HuH-7 (cell line): ENCODE data around the gene VAT1L.

Experiments used
- DNase-seq: peaks from one replicate; pipeline ENCODE4 v3.0.0; 2011; ENCODE audit warnings: low spot score

Gene VAT1L, protein sequence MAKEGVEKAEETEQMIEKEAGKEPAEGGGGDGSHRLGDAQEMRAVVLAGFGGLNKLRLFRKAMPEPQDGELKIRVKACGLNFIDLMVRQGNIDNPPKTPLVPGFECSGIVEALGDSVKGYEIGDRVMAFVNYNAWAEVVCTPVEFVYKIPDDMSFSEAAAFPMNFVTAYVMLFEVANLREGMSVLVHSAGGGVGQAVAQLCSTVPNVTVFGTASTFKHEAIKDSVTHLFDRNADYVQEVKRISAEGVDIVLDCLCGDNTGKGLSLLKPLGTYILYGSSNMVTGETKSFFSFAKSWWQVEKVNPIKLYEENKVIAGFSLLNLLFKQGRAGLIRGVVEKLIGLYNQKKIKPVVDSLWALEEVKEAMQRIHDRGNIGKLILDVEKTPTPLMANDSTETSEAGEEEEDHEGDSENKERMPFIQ

DNA sequence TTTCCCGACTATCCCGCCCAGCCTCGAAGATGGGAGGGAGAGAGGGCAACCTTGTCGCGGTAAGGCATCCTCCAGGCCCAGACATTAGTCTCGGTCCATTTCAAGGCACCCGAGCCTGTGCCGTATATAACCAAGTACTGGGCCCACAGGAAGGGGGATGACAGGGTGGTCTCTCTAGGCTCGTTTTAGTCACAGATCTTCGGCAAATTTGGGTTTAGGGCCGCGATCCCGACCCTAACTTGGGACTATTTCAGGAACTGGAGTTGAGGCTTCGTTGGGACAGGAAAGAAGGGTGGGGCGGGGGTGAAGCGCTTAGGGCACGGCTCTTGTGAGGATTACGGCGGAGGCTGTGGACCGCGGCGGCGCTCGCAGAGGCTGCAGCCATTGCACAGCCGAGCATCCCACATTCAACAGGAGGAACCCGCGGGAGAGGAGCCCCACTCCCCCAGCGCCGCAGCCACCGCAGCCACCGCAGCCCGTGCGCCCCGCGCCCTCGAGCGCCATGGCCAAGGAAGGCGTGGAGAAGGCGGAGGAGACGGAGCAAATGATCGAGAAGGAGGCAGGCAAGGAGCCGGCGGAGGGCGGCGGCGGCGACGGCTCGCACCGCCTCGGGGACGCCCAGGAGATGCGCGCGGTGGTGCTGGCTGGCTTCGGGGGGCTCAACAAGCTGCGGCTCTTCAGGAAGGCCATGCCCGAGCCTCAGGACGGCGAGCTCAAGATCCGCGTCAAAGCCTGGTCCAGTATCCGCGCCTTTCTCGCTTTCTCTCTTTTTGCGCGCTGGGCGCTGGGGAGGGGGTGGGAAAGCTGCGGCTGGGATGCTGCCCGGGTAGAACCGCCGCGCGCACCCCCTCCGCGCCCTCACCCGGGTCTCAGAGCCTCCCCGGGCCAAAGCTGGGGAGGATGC lies at the start of gene VAT1L:
Gene VAT1L, plus strand, starts transcription at position 384 of the 904 bp plus-strand sequence. Its CDS starts 119 bp downstream, at position 503.
- DNase-seq, result no peak

DNA sequence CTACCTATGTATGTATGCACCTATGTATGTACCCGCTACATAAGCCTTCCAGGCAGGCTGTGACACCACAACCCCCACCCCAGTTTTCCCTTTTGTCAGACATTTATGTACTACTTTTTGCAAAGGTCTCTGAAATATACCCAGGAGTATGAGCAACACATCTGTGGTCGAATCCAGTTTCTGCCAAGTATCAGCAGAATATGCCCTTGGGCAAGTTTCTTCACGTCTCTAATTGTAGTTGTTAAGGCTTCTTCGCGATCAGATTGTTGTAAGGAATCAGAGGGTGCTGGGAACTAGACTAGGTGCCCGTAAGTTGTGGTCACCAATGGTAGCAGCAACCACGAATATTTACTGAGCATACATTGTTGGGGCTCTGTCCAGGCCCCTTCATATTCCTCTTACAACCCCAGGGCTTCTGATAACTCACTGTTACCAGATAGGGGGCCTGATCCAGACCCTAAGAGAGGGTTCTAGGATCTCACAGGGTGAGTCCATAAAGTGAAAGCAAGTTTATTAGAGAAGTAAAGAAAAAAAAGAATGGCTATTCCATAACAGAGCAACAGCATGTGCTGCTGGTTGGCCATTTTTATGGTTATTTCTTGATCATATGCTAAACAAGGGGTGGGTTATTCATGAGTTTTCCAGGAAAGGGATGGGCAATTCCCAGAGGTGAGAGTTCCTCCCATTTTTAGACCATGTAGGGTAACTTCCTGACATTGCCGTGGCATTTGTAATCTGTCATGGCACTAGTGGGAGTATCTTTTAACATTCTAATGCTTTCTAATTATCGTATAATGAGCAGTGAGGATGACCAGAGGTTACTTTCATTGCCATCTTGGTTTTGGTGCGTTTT lies 49.4 kb upstream of the VAT1L start:
- DNase-seq, result no peak

DNA sequence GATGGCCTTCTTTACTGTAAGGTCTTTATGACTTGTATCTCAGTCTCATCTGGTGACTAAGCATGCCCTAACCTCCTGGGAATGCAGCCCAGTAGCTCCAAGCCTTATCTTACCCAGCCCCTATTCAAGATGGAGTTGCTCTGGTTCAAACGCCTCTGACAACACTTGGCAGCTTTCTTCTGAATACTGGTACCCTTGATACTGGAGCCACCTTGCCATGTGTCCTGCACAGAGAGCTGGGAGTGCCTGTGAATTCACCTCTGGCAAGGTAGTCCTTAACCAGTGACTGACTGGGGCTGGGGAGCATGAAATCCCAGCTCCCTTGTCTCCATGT lies 48.8 kb upstream of the VAT1L start:
- DNase-seq, result no peak

DNA sequence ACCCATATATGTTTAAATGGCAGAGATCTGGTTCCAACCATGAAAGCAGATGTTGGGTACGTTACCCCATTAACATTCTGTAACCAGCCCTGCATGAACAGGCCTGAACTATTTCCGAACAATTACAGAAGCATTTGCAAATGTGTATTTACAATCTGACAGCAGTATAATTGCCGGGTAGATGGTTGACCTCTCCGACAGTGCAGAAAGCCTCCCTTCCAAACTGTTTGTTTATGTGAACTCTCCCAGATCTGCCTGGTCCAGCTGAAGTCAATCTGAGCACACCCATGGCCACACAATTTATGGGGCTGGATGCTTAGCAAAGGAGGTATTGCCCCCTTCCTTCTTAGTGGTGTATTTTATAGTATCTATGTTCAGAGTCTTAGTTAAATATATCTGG lies 44.2 kb upstream of the VAT1L start:
- DNase-seq, result no peak

DNA sequence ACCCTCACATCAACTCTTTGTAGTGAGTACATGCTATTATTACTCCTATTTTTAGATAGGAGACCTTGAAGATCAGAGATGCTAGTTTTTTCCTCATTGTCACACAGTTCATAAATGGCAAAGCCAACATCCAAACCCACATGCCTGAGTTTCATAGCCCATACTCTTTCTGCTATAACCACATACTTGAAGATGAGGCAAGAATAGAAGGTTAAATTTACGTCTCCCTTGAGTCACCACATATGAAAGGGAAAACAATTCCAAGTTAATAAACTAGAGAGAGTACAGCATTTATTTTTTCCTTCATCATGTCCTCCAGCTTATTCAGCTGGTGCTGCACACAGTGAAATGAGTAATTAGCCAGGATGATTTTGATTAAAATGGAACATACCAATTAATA lies 42.4 kb upstream of the VAT1L start:
- DNase-seq, result no peak

DNA sequence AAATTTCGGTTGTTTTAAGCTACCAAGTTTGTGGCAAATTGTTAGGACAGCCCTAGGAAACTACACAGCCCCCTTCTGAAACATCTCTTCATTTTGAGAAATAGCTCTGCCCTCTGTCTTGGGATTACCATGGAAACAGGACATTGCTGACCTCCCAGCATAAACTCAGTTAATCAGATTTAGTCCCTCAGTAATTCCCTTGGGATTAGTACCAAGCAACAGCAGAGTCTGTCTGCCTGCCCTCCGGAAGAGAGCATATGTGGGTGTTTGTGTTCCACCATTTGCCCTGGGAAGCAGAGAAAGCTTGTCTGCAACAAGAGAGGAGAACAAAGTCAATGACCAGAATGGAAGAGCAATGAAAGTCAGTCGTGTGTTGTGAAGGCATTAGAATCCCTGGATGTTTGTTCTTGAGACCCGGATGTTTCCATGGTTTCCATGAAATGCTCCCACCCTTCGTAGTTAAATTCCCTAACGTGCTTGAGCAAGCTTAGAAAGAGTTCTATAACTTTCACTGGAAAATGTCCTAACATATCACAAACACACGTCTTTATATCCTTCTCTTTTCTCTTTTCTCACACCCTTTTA lies 39.9 kb upstream of the VAT1L start:
- no peak for DNase-seq

DNA sequence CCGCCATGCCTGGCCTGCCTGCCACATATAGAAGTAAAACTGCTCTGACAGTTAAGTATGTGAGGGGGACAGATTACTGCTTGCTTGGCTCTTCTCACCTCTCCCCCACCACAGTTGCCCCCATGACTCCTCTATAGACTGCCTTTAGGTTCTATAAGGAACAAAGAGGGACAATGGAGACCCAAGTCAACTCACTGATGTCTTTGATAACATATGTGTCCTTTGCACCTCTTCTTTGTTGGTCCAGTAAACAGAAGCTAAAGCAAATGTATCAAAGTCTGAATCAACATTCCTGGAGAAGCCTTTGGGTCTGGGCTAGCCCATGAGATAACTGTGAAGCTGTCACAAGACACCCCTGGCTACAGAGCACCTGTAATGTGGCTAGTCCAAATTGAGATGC lies 38.9 kb upstream of the VAT1L start:
- no peak for DNase-seq

DNA sequence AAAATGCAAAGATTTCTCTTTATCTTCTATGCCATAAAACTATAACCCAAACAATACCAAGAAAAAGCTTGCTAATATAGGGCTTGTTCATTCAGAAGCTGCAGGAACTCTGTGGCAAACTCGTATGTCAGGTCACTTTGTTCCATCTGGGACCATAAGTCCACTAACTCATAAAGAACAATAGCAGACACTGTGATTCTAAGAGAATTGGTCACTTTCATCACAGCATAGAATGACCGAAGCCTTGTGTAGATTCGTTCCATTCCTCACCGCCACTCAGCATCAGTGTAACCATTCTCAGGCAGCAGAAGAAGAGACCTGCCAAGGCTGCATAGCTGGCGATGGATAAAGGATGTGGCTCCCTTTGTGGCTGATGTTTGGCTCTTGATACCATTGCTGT lies 30.3 kb upstream of the VAT1L start:
- DNase-seq, result no peak

DNA sequence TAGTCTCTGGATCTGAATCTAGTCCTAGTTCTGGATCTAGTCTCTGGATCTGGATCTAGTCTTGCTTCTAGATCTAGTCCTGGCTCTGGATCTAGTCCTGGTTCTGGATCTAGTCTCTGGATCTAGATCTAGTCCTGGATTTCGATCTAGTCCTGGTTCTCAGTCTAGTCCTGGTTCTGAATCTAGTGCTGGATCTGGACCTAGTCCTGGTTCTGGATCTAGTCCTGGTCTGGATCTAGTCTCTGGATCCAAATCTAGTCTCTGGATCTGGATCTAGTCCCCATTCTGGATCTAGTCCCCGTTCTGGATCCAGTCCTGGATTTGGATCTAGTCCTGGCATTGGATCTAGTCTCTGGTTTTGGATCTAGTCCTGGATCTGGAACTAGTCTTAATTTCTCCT lies 29.9 kb upstream of the VAT1L start:
- DNase-seq, result no peak

DNA sequence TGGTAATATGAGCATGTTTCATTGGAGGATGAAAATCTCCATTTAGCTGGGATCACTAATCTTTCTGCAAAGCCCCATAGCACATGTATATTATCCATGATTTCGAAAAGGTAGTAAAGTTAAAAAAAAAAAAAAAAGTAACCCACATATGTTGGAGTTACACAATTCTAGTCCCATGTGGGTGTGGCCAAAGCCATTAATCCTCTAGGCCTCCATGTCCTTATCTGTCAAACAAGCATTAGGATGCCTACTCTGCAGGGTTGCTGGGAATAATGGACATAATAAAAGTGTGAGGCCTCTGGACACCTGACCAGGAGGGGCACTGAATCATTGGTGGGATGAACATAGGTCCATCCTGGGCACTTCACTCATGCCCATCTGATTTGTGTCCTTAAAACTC lies 29.2 kb upstream of the VAT1L start:
- DNase-seq, result no peak

DNA sequence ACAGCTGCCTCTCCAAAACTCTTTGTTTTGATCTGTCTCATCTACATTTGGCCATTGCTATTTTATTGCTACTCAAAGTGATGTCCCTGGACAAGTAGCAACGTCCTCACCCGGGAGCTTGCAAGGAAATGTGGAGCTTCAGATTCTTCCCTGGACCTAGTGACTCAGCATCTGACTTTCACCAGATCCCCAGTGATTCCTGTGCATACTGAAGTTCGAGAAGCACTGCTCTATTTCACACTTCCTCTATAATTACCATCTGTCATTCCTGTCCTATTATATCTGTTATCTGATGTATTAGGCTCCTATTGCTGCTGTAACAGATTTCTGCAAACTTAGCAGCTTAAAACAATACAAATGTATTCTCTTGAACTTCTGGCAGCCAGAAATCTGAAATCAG lies 28.5 kb upstream of the VAT1L start:
- no peak for DNase-seq

DNA sequence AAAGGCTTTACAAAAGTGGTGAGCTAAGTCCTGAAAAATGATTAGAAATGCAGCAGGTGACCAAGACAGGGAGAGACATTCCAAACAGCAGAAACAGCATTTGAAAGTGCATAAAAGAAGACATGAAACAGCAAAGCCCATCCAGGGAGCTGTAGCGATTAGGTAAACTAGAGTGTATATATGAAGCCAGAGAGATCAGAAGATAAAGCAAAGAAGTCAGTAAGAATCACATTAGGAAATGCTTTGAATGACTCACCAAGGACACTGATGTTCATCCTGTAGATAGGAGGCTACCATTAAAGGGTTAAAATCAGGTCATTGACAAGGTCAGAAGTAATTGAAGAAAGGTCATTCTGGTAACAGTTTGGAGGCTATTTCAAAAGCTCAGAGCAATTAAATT lies 27.6 kb upstream of the VAT1L start:
- DNase-seq, result no peak

DNA sequence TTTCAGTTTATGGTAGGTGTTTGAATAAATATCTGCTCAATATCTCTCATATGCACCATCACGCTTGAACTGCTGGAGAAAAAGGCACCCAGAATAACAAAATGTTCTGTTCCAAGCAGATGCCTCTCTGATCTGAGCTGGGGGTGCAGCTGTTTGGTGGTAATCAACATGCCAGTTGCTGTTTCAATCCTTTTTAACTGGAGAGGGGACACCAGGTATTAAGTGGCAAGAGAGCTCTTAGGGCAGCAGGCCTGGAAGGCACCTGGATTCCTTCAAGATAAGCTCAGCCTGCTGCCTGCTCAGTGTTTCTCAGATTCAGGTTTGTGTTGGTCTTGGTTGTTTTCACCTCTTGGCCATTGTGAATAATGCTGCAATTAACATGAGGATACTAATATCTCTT lies 27.2 kb upstream of the VAT1L start:
- DNase-seq, result no peak

DNA sequence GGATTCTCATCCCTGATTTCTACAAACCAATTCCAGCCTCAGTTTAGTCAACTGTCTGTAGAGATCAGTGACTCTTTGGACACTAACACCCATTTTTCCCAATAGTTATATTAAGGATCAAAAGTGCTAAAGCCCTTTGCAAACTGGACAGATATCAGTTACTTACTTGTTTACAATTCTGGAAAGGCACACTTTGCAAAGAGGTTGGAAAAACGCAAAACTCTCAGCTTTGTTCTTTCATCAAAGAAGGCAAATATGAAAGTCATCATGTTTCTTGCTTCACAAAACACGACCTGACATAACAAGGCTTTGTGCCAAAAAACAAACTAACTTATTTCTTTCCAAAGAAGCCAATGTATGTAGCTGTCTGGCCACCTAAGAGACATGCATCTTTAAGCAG lies 26.1 kb upstream of the VAT1L start:
- DNase-seq, result no peak

DNA sequence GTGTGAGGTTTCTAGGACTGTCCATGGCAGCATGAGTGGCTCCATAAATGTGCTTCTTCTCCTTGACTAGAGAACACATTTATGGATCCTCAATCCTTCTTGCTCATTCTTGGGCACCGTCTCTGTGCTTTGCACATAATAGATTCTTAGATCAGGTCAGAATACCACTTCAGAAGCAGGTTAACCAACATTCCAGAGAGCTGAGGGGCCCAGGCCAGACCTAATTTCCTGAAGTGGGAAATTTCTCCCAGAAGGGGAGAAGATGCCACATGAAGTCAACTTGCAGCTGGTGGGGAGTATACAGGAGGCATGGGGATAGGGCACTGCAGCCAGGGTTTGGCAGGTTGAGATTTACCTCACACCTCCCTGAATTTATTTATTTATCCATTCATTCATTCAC lies 24.4 kb upstream of the VAT1L start:
- no peak for DNase-seq

DNA sequence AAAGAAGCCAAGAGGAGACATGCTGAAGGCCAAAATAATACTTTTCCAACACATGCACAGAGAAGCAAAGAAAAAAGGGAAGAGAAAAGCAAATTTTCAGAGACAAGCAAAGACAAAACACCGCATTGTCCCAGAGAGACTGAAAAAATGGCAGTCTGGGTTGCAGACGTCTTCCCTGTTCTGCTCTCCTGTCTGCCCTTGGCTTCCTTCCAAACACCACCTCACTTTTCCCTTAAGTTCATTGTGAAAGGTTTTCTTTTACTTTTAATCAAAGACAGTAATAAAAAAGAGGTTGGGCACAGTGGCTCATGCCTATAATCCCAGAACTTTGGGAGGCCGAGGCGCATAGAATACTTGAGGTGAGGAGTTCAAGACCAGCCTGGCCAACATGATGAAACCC lies 21.2 kb upstream of the VAT1L start:
- no peak for DNase-seq

DNA sequence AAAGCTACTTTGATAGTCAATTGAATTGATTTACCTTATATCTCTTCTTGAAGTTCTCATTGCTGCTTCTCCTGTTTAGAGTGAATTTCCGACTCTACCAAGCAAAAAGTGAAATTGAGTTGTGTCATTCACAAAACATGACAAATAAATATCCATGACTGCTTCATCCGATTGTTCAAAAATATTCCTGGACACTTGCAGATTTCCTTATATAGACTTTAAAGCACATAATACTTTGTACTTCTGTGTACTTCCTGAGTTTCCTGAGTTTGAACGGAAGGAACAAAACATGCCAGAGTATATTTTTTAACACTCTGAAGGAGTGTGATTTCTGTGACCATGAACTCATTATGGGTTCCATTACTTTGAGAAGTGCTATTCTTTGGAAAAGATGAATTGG lies 20.5 kb upstream of the VAT1L start:
- no peak for DNase-seq

DNA sequence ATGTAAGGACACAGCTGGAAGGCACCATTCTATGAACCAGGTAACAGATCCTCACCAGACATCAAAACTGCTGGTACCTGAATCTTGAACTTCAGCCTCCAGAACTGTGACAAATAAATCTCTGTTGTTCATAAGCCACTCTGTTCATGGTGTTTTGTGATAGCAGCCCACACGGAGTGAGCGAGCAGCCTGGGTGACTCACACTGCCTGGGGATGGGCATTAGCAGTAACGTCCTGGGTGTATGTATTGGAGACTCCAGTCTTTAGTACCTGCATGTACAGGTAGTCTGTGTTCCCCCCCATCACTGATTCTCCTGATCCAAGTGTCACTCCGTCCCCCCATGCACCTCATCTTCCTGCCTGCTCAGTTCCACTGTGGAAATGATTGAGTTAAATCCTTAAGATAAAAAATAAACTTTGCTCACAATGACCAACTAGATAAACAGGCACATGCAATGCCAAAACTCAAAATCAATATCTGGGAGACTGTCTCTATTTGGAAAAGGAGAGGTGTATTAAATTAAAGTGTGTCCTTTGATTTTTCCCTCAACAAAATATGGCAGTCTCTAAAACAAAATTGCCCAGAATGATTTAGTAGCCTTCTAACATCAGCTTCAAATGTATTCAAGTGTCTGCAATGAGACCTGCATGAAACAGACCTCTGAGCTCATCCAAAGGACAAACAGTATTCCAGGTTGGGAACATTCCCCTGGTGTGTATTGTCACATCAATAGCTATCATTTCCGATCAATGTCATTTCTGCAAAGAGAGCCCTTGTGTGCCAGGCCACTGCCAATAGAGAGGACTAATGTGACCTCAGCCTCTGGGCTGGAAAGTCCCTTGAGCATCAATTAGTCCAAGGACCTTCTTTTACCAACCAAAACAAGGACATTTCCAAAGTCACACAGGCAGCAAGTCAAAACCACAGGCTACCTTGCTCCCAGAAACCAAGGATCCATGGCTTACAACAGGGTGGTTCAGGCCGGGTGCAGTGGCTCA lies 12.2 kb upstream of the VAT1L start:
- DNase-seq, result no peak

DNA sequence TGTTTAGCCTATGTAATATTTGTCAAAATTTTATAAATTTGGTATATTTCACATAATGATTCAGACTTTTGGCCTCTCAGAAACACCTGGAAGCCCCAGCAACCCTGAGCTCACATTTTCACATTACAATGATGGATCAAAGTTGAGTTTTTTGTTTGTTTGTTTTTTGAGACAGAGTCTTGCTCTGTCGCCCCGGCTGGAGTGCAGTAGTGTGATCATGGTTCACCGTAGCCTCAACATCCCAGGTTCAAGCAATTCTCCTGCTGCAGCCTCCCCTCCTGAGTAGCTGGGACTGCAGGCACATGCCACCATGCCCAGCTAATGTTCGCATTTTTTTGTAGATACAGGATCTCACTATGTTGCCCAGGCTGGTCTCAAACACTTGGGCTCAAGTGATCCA lies 10.6 kb upstream of the VAT1L start:
- no peak for DNase-seq

DNA sequence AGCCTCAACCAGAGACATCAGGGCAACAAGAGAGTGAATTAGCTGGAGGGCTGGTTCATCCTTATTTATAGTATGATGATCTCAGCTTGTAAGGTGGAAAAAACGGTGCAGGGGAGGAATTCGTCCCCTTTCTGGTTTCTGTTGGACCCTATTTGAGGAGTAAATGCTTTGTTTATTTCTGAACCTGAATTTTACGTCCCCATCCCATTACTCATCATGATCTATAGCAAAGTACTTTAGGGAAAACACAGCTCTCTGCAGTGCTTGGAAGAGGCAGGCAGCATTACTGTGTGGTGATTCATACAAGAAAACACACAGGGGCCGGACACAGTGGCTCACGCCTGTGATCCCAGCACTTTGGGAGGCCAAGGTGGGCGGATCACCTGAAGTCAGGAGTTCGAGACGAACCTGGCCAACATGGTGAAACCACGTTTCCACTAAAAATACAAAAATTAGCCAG lies 8.0 kb upstream of the VAT1L start:
- DNase-seq, result no peak

DNA sequence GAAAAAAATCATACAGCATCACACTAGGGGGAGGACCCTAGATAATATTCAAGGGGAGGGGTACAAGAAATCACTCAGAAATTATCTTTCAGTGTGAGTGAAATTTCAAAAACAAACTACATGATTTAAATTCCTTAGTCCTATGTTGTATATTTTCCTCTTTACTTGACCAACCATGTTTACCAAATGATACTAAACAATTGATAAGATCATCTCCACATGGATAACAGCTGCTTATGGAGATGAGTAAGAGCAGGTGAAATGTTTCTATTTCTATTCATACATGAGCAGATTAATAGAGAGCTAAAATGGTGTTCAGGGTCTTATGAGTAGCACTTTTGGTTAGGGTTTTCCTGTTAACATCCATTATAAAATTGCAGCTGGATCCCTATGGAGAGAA lies 7.3 kb upstream of the VAT1L start:
- DNase-seq, result no peak
